HG03439 (cell line): ENCODE results near the gene CTRB1.

Experiments used
- ATAC-seq: cut with Tn5 transposase; IDR thresholded peaks from one replicate; pipeline ENCODE4 v1.9.1; 2021; ENCODE audit warnings: mild to moderate bottlenecking, moderate library complexity; ENCODE audit not compliant: unreplicated experiment

Gene CTRB1

DNA sequence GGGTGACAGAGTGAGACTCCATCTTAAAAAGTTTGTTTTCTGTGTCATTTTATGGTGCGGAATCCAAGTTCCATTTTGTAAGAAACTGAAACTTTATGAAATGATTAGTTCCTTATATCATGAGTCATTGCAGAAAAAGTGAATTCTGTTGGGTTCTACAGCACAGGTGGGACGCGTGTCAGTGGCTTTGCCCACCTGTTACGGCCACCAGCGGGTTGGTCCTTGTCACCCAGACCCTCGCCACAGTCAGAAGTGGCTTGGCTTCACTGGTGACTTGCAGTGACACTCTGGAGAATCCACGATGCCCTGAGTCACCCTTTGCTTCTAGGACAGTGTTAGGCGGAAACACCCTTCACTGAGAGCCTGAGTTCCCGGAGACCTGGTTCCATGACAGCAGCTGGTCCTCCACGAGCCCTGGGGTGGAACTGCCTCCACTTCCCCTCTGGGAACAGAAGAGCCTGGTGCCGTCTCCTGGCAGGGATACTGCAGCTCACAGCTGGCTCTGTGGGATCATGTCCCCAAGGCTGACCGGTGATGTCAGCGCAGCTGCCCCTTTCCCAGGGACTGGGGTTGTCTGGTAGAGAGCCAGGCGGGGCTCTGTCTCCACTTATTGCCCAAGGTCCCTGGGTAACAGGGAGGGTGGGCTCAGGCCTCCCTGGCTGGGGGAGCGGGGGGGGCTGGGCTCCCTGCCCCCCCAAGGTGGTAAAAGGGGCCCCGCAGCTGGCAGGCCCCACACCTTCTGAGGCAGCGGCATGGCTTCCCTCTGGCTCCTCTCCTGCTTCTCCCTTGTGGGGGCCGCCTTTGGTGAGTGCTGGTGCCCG, at the start of gene CTRB1:
CTRB1 (plus strand) TSS at position 733 of the 821 bp plus-strand sequence; CDS start at position 753, 20 bp downstream.
- no peak for ATAC-seq

DNA sequence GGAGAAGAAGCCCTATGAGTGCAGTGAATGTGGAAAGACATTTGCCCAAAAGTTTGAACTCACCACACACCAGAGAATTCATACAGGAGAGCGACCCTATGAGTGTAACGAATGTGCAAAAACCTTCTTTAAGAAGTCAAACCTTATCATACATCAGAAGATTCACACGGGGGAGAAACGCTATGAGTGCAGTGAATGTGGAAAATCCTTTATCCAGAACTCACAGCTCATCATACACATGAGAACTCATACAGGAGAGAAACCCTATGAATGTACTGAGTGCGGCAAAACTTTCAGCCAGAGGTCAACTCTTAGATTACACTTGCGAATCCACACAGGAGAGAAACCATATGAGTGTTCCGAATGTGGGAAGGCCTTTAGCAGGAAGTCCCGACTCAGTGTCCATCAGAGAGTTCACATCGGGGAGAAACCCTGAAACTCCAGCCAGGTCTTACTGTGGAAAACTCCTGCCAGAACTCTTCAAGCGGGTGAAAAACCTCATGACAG, 48.8 kb upstream of the CTRB1 start:
- no peak for ATAC-seq

DNA sequence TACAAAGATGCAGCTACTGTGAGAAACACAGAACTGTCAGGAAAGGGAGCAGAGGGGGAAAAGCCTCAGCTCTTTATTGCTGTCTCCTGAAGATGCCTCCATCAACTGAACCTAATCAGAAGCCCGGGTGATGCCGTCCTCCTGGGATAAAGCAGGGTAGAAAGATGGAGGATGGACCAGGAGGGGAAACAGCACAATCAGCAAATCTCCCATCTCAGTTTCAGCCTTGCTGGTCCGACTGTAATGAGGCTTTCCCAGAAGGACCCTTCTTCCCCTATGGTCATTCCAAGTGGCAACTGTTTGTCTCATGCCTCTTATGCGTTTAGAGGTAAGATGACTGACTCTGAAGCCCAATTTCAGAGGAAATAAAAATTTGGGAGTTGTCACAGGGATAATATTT, 46.2 kb upstream of the CTRB1 start:
- ATAC-seq = no peak

DNA sequence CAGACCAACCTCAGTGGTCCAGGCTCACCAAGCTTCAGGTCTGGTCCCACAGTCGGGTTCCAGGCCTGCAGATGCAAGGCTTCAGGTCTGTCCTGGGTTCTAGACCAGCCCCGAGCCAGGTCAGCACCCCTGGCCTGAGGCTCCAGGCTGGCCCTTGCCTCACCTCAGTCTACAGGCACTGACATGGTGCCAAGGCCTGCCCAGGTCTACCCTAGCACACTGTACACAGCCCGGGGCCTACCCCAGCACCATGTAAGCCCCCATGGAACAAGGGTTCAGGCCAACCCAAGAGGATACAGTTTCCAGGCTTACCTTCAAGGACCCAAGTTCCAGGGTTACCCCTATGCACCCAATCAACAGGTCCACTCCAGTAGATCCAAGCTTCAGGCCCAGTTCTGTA, 43.7 kb upstream of the CTRB1 start:
- no peak for ATAC-seq

DNA sequence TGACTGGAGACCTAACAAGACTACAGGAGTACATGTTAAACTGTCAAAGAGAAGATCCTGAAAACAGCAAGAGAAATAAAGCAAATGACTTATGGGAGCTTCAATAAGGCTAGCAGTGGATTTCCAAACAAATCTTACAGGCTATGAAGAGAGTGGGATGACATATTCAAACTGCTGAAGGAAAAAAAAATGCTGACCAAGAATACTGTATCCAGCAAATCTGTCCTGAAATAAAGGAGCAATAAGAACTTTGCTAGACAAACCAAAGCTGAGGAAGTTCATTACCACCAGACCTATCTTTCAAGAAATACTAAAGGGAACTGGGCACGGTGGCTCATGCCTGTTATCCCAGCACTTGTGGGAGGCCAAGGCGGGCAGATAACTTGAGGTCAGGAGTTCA, 41.9 kb upstream of the CTRB1 start:
- ATAC-seq = no peak

DNA sequence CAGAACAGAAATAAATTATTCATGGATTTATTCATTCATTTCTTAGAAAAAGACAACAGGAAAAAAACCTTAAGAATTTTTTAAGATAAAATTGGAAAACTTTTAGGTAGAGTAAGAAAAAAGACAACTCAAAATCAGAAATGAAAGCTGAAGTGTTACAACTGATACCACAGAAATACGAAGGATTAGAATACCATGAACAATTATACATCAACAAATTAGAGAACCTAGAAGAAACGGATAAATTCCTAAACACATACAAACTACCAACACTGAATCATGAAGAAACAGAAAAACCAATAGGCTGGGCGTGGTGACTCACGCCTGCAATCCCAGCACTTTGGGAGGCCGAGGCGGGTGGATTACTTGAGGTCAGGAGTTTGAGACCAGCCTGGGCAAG, 39.6 kb upstream of the CTRB1 start:
- no peak for ATAC-seq

DNA sequence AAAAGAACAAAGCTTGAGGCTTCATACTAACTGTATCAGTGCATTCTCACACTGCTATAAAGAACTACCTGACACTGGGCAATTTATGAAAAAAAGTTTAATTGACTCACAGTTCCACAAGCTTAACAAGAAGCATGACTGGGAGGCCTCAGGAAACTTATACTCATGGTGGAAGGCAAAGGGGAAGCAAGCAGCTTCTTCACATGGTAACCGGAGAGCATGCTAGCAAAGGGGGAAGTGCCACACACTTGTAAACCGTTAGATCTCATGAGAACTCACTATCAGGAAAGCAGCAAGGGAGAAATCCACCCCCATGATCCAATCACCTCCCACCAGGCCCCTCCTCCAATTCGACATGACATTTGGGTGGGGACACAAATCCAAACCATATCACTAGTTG, 37.2 kb upstream of the CTRB1 start:
- ATAC-seq = no peak

DNA sequence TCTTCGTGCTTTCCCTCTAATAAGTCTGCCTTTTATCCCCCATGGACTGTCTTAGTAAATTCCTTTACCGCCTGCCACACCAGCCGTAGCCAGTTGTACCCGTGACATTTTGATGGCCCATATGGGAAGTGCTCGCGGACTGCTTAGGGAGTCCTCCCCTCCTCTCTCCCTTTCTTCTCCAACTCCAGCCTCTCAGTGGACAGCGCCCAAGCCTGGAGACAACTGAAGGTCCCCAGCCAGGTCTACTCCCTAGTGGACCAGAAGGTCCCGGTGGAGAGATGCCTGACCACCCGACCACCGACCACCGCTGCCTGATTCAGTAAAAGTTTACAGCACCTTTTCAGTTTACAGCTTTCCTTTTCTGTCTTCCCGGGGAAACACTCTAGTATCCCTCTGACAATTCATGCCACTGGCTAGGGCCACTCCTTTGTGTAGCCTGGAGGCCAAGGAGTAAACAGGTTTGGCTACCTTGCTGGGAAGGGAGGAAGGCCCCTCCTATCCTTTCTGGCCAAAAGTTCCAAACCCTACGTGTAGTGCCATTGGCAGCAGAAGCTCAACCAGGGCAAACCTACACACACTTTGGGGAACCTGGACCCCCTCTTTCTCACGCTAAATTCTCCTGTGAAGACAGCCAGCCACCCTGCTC, 29.8 kb upstream of the CTRB1 start:
- ATAC-seq = no peak

DNA sequence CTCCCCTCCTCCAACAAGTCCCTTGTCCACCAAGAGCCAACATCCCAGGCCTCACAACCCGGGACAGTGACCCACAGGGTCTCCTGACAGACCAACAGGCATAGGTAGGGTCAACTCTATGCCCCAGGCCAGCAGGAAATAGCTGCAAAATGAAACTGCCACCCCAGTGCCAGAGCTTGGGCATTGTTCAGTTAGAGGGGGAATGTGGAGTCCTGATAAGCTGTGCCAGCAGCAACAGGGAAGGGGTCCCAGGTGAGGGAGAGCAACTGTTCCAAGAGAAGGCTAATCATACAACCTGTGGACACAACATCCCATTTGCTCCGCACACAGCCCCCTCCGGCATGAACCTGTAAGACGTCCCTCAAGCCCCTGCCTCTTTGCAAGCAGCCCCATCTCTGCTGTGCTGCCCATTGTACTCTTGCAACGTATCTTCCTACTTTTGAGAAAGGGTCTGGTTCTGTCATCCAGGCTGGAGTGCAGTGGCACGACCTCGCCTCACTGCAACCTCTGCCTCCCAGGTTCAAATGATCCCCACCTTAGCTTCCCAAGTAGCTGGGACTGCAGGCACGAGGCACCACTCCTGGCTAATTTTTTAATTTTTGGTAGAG, 29.0 kb upstream of the CTRB1 start:
- ATAC-seq = no peak

DNA sequence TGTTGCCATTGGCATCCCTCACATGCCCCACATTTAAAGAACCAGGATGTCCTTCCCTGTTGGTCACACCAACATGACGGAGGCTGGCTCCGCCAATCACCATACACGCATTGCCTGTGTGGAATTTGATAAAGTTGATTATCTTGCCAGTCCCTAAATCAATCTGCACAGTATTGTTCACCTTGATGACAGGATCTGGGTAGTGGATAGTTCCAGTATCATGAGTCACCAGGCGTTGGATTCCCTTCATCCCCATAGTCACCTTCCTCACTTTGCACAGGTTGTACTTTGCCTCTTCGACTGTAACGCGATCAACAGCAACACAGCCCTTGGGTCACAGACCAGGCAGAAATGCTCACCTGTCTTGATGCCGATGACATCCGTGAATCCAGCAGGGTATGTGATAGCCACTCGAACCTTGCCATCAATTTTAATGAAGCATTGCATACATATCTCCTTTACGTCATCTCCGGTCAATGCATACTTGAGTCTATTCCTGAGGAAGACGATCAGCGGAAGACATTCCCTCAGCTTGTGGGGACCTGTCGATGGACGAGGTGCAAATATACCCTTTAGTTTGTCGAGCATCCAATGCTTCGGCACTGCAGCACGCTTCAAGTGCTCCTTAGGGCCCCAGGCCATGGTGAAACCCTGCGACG, 26.1 kb upstream of the CTRB1 start:
- ATAC-seq = no peak

DNA sequence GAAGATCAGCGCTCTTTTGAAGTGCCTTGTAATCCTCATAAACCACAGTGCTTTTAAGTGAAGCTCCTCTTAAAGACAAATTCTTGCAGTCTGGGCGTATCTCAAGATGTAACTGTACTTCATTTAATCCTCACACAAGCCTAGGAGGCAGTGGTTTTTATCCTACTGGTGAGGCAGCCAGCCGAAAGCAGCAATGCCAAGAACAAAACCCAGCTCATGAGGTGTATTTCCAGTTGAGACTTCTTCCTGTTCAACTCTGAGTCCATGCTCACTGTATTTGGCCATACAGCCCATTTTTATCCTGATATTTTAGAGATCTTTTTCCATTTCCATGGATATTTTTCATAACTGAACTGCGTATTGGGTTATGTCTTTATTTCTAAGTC, 25.5 kb upstream of the CTRB1 start:
- ATAC-seq = no peak

DNA sequence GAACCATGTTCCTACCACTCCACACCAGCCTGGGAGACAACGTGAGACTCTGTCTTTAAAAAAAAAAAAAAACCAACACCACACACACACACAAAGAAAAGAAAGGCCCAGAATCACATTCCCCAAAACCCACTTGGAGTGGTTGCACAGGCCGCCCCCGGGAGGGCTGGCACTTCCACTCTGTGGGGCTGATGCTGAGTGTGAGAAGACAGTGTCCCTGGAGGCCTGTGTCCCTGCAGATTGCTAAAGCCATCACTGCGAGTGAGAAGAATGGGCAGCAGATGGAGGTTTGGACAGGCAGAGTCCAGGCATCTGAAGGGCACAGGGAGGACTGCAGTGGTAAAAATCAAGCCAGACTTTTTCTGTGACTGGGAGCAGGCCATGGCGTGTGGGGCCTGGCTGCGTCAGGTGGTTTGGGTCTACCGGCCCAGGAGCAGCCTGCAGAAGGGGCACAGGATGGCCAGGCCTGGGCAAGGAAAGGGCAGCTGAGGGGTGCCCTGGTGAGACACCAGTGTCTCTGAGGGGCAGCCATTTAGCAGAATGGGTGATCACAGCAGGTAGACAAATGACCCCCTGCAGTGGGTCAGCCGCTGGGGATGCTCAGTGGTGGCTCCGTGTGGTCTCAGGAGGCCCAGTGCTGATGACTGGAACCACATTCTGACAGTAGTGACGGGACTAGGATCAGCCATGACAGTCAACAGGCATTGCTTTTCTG, 24.9 kb upstream of the CTRB1 start:
- no peak for ATAC-seq

DNA sequence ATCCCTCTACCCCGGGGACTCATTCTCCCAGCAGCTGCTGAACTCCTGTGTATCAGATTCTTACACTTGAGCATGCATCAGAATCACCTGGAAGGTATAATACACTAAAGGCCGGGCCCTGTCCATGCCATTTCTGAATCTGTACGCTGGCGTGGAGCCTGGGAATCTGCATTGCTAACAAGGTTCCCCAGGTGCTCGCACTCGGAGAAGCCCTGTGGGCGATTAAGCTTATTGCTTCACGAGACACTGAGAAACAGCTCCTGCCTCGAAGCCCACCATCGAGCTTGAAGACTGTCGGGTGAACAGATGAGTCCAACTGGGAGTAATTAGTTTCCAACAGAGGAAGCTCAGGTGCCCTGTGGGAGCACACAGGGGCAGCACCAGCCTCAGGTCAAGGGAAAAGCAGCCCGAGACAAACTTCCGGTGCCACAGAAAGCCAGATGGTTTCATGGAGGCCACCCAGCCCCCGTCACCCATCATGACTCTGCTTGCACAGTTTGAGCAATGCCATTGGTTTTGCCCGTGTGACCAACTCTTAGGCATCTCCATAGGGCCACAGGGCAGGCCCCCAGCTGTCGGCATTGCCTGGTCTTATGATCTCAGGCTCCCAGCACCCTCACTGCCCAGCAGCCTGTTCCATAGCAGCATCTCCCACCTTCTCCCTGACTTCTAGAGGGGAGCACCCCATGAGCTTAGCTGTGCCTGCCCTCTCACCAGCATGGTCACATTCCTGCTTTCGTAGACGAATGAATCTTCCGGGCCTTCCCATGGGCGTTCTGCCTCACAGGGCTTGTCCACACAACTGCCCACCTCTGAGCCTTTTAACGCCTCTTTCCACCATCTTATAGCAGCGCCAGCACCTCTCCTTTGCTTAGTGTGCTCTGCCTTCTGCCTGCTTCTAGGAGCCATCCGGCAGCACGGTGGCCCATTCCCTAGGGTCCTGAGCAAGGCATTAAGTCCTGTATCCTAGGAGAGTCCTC, 22.7 kb upstream of the CTRB1 start:
- no peak for ATAC-seq

DNA sequence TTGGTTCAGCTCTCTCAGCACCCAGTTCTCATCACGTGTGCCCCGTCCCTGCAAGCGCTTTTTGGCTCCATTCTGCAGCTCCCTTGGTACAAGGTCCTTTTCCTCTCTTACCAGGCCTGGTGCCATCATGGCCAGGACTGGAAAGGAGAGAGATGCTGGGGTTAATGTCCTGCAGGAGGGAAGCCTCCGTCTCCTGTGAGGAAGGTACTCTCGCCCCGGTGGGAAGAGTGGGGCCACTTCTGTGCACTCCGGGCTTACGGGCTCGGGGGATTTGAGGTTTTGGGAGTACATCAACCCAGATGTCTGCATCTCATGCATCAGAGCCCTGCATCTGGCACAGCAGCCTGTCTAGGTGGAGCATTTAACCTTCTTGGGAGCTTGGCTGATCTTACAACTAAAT, 22.0 kb upstream of the CTRB1 start:
- ATAC-seq = no peak

DNA sequence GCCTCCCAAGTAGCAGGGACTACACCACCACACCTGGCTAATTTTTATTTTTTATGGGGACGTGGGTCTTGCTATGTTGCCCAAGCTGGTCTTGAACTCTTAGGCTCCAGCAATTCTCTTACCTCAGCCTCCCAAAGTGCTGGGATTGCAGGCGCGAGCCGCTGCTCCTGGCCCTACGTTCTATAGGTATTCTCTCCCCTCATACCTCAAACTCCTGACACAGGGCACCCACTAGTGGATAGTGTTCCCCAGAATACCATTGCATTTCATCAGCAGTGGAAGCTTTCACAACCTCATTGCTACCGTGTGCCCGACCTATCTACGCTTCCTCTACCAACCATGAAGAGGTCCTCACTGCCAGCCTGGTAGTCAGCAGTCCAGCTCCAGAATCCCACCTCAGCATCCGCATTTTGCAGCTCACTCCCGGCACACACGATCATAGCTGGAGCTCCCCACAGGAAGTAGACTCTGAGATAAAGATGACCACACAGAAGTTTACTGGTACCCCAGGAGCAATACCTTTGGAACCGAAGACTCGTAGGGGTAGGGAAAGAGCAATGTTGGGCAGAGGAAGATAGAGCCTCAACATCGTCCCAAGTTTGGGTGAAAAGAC, 21.2 kb upstream of the CTRB1 start:
- no peak for ATAC-seq

DNA sequence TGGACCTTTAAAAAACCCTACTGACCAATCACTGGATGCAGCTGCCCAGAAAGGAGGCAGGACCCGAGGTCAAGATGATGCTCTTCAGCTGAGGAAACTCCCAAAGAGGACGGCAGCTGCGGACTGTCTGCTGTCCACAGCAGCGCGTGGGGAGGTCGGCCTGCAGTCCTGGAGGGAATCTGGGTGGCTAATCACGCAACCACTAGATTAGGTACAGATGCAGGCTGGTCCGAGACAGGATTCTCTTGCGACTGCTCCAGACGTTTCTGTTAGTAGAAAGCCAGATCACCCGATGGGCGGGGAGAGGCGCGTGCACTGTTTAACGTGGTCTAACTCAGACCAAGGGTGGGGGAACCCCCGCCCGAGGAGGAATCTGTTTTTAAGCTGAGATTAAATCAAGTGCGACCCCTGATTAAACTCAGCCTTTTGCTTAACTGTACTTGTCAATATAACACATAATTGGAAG, 20.6 kb upstream of the CTRB1 start:
- ATAC-seq = no peak

DNA sequence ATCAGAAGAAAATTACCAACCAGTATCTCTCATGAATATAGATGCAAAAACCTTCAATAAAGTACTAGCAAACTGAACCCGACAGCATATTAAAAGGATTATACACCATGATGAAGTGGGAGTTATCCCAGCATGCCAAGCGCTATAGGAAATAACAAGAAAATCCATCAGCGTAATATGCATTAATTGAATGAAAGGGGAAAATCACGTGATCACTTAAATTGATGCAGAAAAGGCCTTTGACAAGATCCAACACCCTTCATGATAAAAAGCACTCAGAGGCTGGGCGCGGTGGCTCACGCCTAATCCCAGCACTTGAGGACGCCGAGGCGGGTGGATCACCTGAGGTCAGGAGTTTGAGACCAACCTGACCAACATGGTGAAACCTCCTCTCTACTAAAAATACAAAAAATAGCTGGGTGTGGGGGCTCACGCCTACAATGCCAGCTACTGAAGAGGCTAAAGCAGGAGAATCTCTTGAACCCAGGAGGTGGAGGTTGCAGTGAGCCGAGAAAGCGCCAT, 16.7 kb upstream of the CTRB1 start:
- ATAC-seq = no peak

DNA sequence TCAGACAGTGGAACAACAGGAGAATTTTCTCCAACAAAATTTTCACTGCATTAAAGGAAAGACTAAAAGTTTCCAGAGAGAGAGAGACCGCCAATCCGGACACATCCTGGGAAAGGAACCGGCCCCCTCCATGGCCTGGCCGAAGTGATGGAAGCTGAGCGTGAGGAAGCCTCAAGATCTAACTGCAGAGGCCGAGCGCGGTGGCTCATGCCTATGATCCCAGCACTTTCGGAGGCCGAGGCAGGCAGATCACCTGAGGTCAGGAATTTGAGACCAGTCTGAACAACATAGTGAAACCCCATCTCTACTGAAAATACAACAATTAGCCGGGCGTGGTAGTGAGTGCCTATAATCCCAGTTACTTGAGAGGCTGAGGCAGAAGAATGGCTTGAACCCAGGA, 15.7 kb upstream of the CTRB1 start:
- no peak for ATAC-seq
